Stimulated activated CD4-positive, alpha-beta T cell treated with anti-CD3 and anti-CD28 coated beads, Interleukin-4, amount 100 ng/mL, for 24 hours (primary cell): Measurements from ENCODE around the gene STAP1.

ENCODE experiments used
- DNase-seq: peaks from one replicate; pipeline ENCODE4 v3.0.0-alpha.2; 2020

STAP1 gene

GRCh38 chr4:67565284-67565683 lies 6.8 kb downstream of the STAP1 start:
- DNase-seq, result no peak

DNA sequence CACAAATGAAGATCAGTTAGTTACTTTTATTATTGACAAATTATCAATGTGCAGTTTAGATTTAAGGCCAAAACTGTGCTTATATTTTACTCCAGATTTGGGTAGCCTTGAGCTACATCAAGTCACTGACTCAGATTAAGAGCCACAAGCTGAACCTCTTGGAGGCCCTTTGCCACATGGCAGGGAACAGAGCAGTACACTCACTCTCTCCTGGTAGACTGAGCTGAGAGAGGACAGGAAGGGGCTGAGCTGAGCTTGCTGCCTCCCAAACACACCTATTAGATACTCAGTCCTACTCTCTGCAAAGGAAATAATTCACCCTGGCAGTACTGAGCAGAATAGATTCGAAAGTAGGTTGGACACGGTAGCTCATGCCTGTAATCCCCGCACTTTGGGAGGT lies 7.8 kb downstream of the STAP1 start:
- DNase-seq, result no peak

DNA sequence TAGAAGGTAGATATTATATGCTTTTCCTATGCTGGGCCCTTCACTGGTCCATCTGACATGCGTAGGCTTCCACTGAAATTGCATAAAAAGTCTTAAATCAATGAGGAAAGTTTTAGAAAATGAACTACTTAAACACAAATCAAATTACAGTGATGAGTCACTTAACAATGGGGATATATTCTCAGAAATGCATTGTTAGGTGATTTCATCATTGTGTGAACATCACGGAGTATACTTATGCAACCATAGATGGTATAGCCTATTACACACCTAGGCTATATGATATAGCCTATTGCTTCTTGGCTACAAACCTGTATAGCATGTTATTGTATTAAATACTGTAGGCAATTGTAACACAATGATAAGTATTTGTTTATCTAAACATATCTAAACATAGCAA lies 10.3 kb downstream of the STAP1 start:
- no peak for DNase-seq

DNA sequence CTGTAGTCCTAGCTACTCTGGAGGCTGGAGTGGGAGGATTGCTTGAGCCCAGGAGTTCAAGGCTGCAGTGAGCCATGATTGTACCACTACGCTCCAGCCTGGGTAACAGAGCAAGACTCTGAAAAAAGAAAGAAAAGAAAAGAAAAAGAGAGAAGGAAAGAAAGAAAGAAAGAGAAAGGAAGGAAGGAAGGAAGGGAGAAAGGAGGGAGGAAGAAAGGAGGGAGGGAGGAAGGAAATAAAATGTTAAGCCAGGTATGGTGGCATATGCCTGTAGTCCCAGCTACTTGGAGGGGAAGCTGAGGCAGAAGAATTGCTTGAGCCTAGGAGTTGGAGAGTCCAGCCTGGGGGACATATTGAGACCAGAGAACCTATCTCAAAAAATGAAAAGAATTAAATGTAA lies 12.0 kb downstream of the STAP1 start:
- DNase-seq, result no peak

DNA sequence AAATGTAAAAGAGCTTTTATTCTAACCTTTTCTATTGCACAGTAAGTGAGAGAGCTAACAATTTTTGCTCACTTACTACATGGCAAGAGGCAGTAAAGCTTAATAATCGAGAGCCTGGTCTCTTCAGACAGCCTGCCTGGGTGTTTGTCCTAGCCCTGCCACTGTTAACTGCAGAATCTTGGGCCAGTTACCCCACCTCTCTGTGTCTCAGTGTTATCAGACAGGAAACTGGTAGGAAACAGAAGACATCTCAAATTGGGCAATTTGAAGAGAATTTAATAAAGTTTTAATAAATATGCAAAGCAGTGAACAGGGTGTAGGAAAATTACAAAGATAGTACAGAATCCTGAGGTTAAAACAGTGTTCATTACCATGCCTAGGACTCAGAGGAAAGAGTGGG lies 13.4 kb downstream of the STAP1 start:
- DNase-seq, result no peak

GRCh38 chr4:67573193-67573592 lies 14.7 kb downstream of the STAP1 start:
- DNase-seq, result no peak

- DNase-seq, result no peak
Measured at GRCh38 chr4:67575232-67576058, 16.9 kb downstream of the STAP1 start.

- no peak for DNase-seq
Measured at GRCh38 chr4:67576059-67576466, 17.5 kb downstream of the STAP1 start.

DNA sequence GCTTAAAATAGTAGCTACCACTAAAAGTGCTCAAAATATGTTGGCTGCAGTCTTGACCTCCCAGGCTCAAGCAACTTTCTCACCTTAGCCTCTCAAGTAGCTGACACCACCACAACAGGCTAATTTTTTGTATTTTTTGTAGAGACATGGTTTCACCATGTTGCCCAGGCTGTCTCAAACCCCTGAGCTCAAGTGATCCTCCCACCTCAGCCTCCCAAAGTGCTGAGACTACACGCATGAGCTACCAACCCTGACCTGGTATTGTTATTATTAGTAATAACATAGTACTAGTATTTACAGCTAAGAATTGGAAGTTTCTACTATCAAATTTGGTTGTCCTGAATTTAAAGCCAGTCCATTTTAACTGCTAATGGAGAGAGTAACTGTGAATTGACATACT lies 18.0 kb downstream of the STAP1 start:
- no peak for DNase-seq

DNA sequence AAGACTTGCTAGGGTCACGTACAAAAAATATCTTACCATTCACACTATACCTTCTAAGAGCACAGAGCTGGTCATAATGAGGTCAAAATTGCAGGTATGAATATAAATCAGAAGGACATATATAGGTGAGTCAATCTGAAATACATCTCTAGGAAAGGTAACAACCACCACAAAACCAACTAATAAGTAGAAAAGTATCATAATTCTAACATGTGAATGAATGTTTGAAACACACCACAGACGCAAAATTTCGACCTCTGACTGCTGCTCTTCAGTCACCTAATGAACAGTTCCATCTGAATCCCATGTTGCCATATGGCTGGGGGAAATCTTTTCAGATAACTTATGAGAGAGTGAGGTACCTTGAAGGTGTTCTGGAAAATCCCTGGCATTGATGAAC lies 22.1 kb downstream of the STAP1 start:
- DNase-seq, result no peak

DNA sequence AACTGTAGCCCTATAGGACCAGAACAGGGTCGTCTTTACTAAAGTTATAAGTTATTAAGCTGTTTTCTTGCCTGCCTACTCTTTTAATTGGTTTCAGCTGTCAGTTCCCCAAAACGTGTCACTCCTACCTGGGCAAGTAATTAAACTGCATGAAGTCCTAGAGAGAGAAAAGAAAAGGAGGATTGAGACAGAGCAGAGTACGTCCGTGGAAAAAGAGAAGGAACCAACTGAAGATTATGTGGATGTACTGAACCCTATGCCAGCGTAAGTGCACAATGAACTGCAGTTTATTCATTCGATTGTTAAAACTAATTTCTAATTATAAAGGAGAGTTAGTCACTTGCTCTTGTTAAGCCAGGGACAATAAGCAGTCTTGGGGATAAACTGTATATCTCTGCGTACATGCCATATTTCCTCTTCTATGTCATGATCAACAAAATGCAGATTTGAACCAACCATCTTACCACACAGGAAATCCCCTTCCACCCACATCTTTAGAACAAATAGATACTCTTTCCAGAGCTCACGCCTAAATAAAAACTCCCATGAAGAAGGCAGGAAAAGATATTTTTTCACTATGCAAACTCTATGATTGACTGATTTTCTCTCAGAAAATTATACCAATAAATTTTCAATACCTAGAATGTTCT lies 22.8 kb downstream of the STAP1 start:
- peak; percentile 18 for DNase-seq

GRCh38 chr4:67581913-67582312 lies 23.4 kb downstream of the STAP1 start:
- no peak for DNase-seq

GRCh38 chr4:67584496-67584895 lies 26.0 kb downstream of the STAP1 start:
- no peak for DNase-seq

GRCh38 chr4:67587156-67587555 lies 28.6 kb downstream of the STAP1 start:
- no peak for DNase-seq

- no peak for DNase-seq
Measured at GRCh38 chr4:67593741-67594175, 35.2 kb downstream of the STAP1 start.

DNA sequence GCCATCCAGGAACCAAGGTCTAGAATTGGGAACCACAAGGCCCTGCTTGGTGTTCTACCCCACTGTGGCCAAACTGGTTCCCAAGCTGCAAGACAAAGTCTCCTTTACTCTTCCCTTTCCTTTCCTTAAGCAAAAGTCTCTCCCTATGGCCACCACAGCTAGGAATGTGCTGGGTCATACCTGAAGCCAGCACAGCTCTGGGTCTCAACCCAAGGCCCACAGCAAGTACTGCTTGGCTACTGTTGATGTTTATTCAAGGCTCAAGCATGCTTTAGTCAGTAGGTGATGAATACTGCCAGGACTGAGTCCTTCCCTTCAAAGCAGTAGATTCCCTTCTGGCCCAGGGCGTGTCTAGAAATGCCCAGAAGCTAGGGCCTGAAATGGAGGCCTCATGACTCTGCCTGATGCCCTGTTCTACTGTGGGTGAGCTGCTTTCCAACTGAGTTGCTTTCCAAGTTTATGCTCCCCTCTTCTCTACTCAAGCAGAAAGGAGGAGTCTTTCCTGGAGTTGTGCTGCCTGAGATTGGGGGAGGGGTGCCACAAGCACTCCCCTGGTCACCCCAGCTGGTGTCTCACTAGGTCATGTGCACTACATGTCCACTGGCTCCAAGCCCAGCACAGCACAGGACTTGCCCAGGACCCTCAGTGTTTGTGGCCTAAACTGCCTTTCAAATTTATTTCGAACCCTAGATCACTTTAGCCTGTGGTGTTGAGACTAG lies 44.9 kb downstream of the STAP1 start:
- no peak for DNase-seq

GRCh38 chr4:67604029-67604381 lies 45.5 kb downstream of the STAP1 start:
- DNase-seq, result no peak

- no peak for DNase-seq
Measured at GRCh38 chr4:67604749-67605148, 46.2 kb downstream of the STAP1 start.

DNA sequence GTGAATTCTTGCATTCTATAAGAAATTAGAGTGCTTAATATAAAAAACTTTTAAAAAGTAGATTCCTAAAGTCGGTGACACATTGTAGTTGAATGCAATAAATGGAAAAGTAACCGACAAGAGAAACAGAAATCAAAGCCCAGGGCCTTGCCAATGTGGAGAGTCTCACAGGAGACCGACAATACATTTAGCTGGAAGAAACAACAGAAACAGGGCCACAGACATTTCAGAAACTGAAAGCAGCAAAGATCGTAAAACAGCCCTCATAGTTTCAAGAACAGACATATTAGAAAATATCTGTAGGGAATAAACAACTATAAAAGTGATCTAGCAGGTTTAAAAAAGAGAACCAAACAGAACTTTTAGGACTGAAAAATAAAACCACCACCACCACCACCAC lies 49.5 kb downstream of the STAP1 start:
- no peak for DNase-seq

GRCh38 chr4:67614186-67614585 lies 55.7 kb downstream of the STAP1 start:
- no peak for DNase-seq

GRCh38 chr4:67615119-67615518 lies 56.6 kb downstream of the STAP1 start:
- DNase-seq, result no peak

DNA sequence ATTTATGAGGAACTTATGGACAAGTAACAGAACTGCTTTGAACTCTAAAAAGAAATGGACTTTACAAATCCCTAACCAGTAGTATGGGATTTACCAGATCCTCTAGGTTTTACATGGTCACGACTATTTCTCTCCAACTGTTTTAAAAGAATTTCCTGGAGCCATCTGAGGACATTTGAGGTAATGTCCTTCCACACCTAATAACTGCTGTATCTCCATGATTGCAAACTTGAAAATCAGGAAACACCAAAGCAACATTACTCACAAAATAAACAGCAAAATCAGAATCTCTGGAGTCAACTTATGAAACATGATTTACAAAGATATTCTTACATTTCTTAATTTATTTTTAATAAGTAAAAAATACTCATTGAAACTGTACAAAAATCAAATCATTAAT lies 58.0 kb downstream of the STAP1 start:
- DNase-seq, result no peak

GRCh38 chr4:67624939-67625338 lies 66.4 kb downstream of the STAP1 start:
- DNase-seq, result no peak

DNA sequence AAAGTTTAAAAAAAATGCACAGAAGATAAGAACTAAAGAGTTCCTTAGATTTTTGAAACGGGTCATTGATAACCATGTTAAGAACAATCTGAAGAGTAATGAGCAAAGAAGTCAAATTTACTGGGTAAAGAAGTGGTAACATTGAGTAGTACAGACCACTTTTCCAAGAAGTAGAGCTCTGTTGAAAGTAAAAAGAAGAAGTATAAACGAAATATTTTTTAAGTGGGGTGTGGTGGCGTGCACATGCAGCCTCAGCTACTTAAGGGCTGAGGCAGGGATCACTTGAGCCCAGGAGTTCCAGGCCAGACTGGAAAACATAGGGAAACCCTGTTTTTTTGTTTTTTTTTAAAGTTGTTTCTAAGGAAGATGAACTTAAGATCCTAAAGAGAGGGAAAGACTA lies 74.0 kb downstream of the STAP1 start:
- no peak for DNase-seq
